Colonic mucosa (tissue), 4 donors: Measurements from ENCODE around the gene C11orf16. TPM values are rescaled to one million over a fixed set of nuclear protein-coding genes. Genes with fewer than 3 reads are reported as not detected.

Source experiments
- DNase-seq: peaks from one replicate; pipeline ENCODE4 v3.0.0-alpha.2; 2020
- H3K27ac ChIP-seq: fragments of 200-600 bp; one replicate; pipeline ENCODE4 v1.8.0; 2021
- H3K27me3 ChIP-seq: fragments of 200-600 bp; one replicate; pipeline ENCODE4 v1.8.0; 2021
- H3K36me3 ChIP-seq: fragments of 200-600 bp; one replicate; pipeline ENCODE4 v1.8.0; 2021
- H3K4me1 ChIP-seq: fragments of 200-600 bp; one replicate; pipeline ENCODE4 v1.8.0; 2021; ENCODE audit warnings: mild to moderate bottlenecking
- H3K4me3 ChIP-seq: fragments of 200-600 bp; one replicate; pipeline ENCODE4 v1.8.0; 2021
- H3K9ac ChIP-seq, 2 donors: one replicate each; pipeline ENCODE4 v1.7.0; 2013; ENCODE audit warnings: control low read depth in 2 of 2, low read depth in 2 of 2, low read length in 2 of 2
- H3K9me3 ChIP-seq: fragments of 200-600 bp; one replicate; pipeline ENCODE4 v1.8.0; 2021
- CTCF ChIP-seq: fragments of 200-600 bp; IDR thresholded peaks from one replicate; pipeline ENCODE4 v1.8.0; 2022; ENCODE audit warnings: antibody characterized with exemption, mild to moderate bottlenecking
- intact Hi-C: fragments of 100-400 bp; cut with DNase I; formaldehyde crosslinking; loops from one replicate; pipeline ENCODE4 v1.14.1; 2022
- total RNA-seq, 2 donors: library from RNA; stranded (reverse); fragmentation: NEBNext Ultra II Directional in 1 of 2; extraction: Animal tissue kit (Norgen Biotek cat#: 25700) in 1 of 2; gene quantifications; one replicate each; pipeline ENCODE4 v1.2.1, GENCODE V29; 2021
- donor health status: healthy.
- donor health status: DM: no; HTN: no; CAD: no.
- donor health status: DM: no; HTN: no; CAD: no.

Gene C11orf16
- total RNA-seq, 2 donors from 2014 or later = not detected

GRCh38 chr11:8934742-8935488, 2.2 kb upstream of the C11orf16 start:
- H3K9ac ChIP-seq = no peak overlapping the region
- DNase-seq = no peak
- no peak overlapping the region for H3K27ac ChIP-seq

GRCh38 chr11:8933931-8934330, 1.2 kb upstream of the C11orf16 start:
- TF ChIP-seq CTCF = no peak

More at GRCh38 chr11:8934742-8935488, 2.2 kb upstream of the C11orf16 start:
- no peaks in the 10 kb centered on the region for H3K27me3 ChIP-seq
- H3K36me3 ChIP-seq = no peaks in the 10 kb centered on the region
- no peaks in the 10 kb centered on the region for H3K9me3 ChIP-seq
- no peak for TF ChIP-seq CTCF
- no peak overlapping the region for H3K4me3 ChIP-seq
- intact Hi-C loops = no loop called here
- no peaks in the 10 kb centered on the region for H3K4me1 ChIP-seq

GRCh38 chr11:8930456-8931175, 2.1 kb downstream of the C11orf16 start:
- H3K4me1 ChIP-seq = no peaks in the 10 kb centered on the region
- intact Hi-C loops = no loop called here
- DNase-seq = no peak
- H3K9me3 ChIP-seq = no peaks in the 10 kb centered on the region
- no peak overlapping the region for H3K4me3 ChIP-seq
- H3K27ac ChIP-seq = no peak overlapping the region
- H3K27me3 ChIP-seq = no peaks in the 10 kb centered on the region
- no peak overlapping the region for H3K9ac ChIP-seq
- no peaks in the 10 kb centered on the region for H3K36me3 ChIP-seq
- no peak for TF ChIP-seq CTCF

More at GRCh38 chr11:8933931-8934330, 1.2 kb upstream of the C11orf16 start:
- no peaks in the 10 kb centered on the region for H3K9me3 ChIP-seq
- no peak overlapping the region for H3K9ac ChIP-seq
- no peak overlapping the region for H3K4me3 ChIP-seq
- no peaks in the 10 kb centered on the region for H3K4me1 ChIP-seq
- intact Hi-C loops = no loop called here
- no peak overlapping the region for H3K27ac ChIP-seq
- H3K36me3 ChIP-seq = no peaks in the 10 kb centered on the region
- DNase-seq = no peak
- no peaks in the 10 kb centered on the region for H3K27me3 ChIP-seq

GRCh38 chr11:8928981-8929615, 3.6 kb downstream of the C11orf16 start:
- intact Hi-C loops = no loop called here
- no peaks in the 10 kb centered on the region for H3K4me1 ChIP-seq
- no peak overlapping the region for H3K9ac ChIP-seq
- H3K4me3 ChIP-seq = no peak overlapping the region
- H3K27me3 ChIP-seq = no peaks in the 10 kb centered on the region
- no peaks in the 10 kb centered on the region for H3K36me3 ChIP-seq
- no peak for DNase-seq
- no peak for TF ChIP-seq CTCF
- H3K27ac ChIP-seq = no peak overlapping the region
- H3K9me3 ChIP-seq = no peaks in the 10 kb centered on the region

DNA sequence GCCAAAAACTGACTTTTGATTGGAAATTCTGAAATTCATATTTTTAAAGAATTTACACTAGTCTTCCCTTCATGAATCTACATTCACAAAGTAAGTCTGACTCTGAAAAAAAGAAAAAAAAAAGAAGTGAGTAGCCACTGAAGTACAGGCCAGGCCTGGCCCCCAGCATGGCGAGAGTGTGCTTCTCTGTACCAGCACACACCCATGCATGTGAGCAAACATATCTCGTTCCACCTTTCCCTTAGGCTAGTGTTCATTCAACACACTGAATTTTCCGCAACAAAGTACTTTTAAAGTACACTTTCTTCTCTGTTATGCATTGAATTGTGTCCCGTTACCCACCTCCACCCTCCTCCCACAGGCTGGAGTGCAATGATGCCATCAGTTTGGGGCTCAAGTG, 4.5 kb downstream of the C11orf16 start:
- intact Hi-C loops = no loop called here
- Histone ChIP-seq H3K27ac (no peak overlapping the region), H3K27me3 (no peaks in the 10 kb centered on the region), H3K4me3 (no peak overlapping the region), H3K4me1 (no peaks in the 10 kb centered on the region), H3K9ac (no peak overlapping the region), H3K36me3 (no peaks in the 10 kb centered on the region), H3K9me3 (no peaks in the 10 kb centered on the region)
- DNase-seq = no peak
- no peak for TF ChIP-seq CTCF
